Activated CD4-positive, alpha-beta memory T cell treated with anti-CD3 and anti-CD28 coated beads for 36 hours (primary cell): ENCODE data around the gene UQCRC1. TPM values are rescaled to one million over a fixed set of nuclear protein-coding genes. Genes with fewer than 3 reads are reported as not detected.

Source experiments
- CTCF ChIA-PET: fragments of 350-600 bp; sonication (Branson Sonifier 250); formaldehyde crosslinking; loops from one replicate; lab custom pipeline; 2021; ENCODE audit warnings: antibody characterized with exemption, inconsistent platforms; lab: Charles Lee
- POLR2A ChIA-PET: fragments of 350-600 bp; sonication (Branson Sonifier 250); formaldehyde crosslinking; loops from one replicate; lab custom pipeline; 2021; ENCODE audit warnings: antibody characterized with exemption; lab: Charles Lee
- DNase-seq: peaks from one replicate; pipeline ENCODE4 v3.0.0-alpha.2; 2020
- H3K27ac Mint-ChIP-seq: one replicate; pipeline ENCODE4 v1.8.0; 2021; ENCODE audit warnings: mixed read lengths
- H3K27me3 Mint-ChIP-seq: one replicate; pipeline ENCODE4 v1.8.0; 2021; ENCODE audit warnings: mixed read lengths
- H3K36me3 Mint-ChIP-seq: one replicate; pipeline ENCODE4 v1.8.0; 2021; ENCODE audit warnings: mixed read lengths
- H3K4me1 Mint-ChIP-seq: one replicate; pipeline ENCODE4 v1.8.0; 2021; ENCODE audit warnings: low read depth, mixed read lengths
- H3K4me3 Mint-ChIP-seq: one replicate; pipeline ENCODE4 v1.8.0; 2021; ENCODE audit warnings: mild to moderate bottlenecking, mixed read lengths
- H3K9me3 Mint-ChIP-seq: one replicate; pipeline ENCODE4 v1.8.0; 2021; ENCODE audit warnings: mixed read lengths
- intact Hi-C: fragments of 100-400 bp; cut with micrococcal nuclease; formaldehyde crosslinking; loops from one replicate; pipeline ENCODE4 v1.15.1; 2023
- total RNA-seq, 2 experiments: library from RNA; stranded (reverse); gene quantifications; one replicate each; pipeline ENCODE4 v1.2.3, GENCODE V29; 2021

UQCRC1 gene
- total RNA-seq, 2 experiments from 2014 or later, result 251 to 259 TPM

- Mint-ChIP-seq H3K36me3 (no peaks in the 10 kb centered on the region), H3K4me1 (no peaks in the 10 kb centered on the region), H3K4me3 (no peak overlapping the region), H3K9me3 (no peaks in the 10 kb centered on the region), H3K27ac (no peak overlapping the region), H3K27me3 (peaks cover 13% of the 10 kb centered on the region)
- POLR2A ChIA-PET, result no interaction called here
- intact Hi-C loops, result no loop called here
- CTCF ChIA-PET, result no interaction called here
- no peak for DNase-seq
Measured at GRCh38 chr3:48584836-48585235, 24.6 kb downstream of the UQCRC1 start.

DNA sequence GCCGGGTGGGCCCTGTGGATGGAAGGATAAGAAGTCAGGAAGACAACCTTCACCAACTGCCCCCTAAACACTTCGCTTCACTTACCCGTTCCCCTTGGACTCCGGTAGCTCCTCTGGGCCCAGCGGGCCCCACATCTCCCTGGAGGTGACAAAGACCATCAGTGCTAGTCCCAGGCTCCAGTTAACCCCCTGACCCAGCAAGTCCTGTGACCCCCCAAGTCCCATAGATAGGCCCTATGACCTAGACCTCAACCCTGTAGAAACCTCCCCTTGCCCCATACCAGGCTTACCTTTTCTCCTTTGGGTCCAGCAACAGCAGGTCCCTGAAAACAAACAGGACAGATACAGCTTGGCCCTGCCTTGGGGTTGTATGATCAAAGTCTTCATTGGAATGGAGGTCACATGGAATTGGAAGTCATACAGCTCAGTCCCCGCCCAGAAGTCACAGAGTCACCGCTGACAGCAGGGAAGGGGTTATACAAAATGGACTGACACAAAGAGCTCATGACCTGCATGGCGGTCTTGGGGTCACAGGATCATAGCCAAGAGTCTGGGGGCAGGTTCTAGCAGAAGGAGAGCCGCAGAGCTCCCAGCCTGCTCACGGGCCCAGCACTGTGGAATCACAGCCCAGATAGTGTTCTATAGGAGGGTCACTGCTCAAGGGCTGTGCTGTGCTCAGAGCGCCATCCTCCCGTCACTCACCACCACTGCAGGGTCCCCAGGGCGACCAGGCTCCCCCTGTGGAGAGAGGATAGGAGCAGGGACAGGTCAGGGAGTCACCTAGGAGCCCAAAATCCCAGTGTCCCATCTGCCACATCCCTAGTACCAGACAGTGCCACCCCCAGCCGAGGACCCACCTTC is 27.6 kb downstream of the UQCRC1 start:
- ChIA-PET POLR2A (no interaction called here), CTCF (no interaction called here)
- no peak overlapping the region for H3K27ac Mint-ChIP-seq
- peaks cover 2% of the 10 kb centered on the region for H3K27me3 Mint-ChIP-seq
- no peaks in the 10 kb centered on the region for H3K4me1 Mint-ChIP-seq
- H3K9me3 Mint-ChIP-seq, result no peaks in the 10 kb centered on the region
- intact Hi-C loops, result no loop called here
- no peaks in the 10 kb centered on the region for H3K36me3 Mint-ChIP-seq
- no peak overlapping the region for H3K4me3 Mint-ChIP-seq
- no peak for DNase-seq

DNA sequence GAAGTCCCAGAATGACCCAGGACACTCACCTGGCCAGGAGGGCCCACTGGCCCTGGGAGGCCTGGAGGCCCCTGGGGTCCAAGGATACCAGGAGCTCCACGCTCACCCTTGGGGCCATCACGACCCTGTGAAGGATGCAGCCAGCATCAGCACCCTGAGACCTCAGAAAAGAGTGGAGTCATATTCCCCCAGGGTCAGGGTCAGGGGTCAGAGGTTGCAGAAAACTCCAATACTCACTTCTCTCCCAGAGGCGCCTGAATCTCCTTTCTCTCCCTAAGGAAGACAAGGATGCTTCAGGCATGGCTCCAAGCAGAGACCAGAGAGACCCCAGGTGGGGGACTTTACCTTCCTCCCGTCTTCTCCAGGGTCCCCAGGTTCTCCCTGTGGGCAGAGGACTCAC is 32.8 kb downstream of the UQCRC1 start:
- no peak for DNase-seq
- no peaks in the 10 kb centered on the region for H3K27me3 Mint-ChIP-seq
- intact Hi-C loops, result no loop called here
- POLR2A ChIA-PET, result no interaction called here
- no peak overlapping the region for H3K4me3 Mint-ChIP-seq
- H3K36me3 Mint-ChIP-seq, result no peaks in the 10 kb centered on the region
- CTCF ChIA-PET, result interaction anchor here (1.8 kb wide), 1 partner anchor 140 kb away, joined by 4 read pairs; no protein-coding TSS in a partner anchor
- H3K4me1 Mint-ChIP-seq, result no peaks in the 10 kb centered on the region
- no peak overlapping the region for H3K27ac Mint-ChIP-seq
- no peaks in the 10 kb centered on the region for H3K9me3 Mint-ChIP-seq

DNA sequence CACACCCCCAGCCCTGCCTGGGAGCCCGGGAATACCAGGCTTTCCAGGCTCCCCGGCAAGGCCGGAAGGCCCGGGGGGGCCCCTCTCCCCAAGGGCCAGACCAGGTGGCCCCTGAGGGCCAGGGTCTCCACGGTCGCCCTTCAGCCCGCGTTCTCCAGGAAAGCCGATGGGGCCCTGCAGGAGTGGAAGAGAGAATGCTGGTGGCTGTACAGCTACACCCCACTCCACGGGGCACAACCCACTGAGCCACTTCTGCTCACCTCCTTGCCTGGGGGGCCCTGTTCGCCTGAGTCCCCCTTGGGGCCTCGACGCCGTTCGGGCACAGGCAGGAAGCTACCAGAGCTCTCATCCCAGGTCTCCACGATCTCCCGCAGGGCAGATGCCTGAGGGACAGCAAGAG is 34.1 kb downstream of the UQCRC1 start:
- CTCF ChIA-PET, result no interaction called here

GRCh38 chr3:48573973-48574585 is 35.4 kb downstream of the UQCRC1 start:
- Mint-ChIP-seq H3K36me3 (no peaks in the 10 kb centered on the region), H3K4me1 (no peaks in the 10 kb centered on the region), H3K27me3 (no peaks in the 10 kb centered on the region), H3K9me3 (no peaks in the 10 kb centered on the region), H3K4me3 (no peak overlapping the region), H3K27ac (no peak overlapping the region)
- ChIA-PET POLR2A (no interaction called here), CTCF (interaction anchor here (0.8 kb wide), 1 partner anchor 174 kb away, joined by 3 read pairs; no protein-coding TSS in a partner anchor)
- no peak for DNase-seq
- intact Hi-C loops, result no loop called here

More for the DNA sequence above, 34.1 kb downstream of the UQCRC1 start:
- no peaks in the 10 kb centered on the region for H3K9me3 Mint-ChIP-seq
- H3K4me1 Mint-ChIP-seq, result no peaks in the 10 kb centered on the region
- POLR2A ChIA-PET, result no interaction called here
- intact Hi-C loops, result no loop called here
- H3K4me3 Mint-ChIP-seq, result no peak overlapping the region
- no peak for DNase-seq
- no peaks in the 10 kb centered on the region for H3K36me3 Mint-ChIP-seq
- no peak overlapping the region for H3K27ac Mint-ChIP-seq
- H3K27me3 Mint-ChIP-seq, result no peaks in the 10 kb centered on the region

- Mint-ChIP-seq H3K4me3 (no peak overlapping the region), H3K4me1 (no peaks in the 10 kb centered on the region), H3K27ac (no peak overlapping the region), H3K27me3 (no peaks in the 10 kb centered on the region), H3K36me3 (no peaks in the 10 kb centered on the region), H3K9me3 (no peaks in the 10 kb centered on the region)
- CTCF ChIA-PET, result no interaction called here
- POLR2A ChIA-PET, result no interaction called here
- intact Hi-C loops, result no loop called here
- no peak for DNase-seq
Measured at GRCh38 chr3:48572517-48572916, 36.9 kb downstream of the UQCRC1 start.

DNA sequence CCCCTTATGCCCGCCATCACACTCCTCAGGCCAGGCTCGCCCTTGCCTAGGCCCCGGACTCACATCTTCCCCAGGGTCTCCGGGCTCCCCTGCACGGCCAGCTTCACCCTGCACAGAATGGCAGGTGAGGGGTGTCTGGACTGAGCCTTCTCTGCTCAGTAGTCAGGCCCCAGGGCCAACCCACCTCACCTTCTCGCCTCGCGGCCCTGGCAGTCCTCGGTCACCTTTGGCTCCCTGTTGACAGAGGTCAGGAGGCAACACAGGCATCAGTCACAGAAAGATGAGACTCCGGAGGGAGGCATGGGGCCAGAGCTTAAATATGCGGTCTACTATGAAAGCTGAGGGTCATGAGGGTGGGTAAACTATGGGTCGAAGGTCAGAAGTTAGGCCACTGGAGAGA is 37.5 kb downstream of the UQCRC1 start:
- H3K9me3 Mint-ChIP-seq, result no peaks in the 10 kb centered on the region
- intact Hi-C loops, result no loop called here
- no peaks in the 10 kb centered on the region for H3K36me3 Mint-ChIP-seq
- no peak overlapping the region for H3K4me3 Mint-ChIP-seq
- H3K27ac Mint-ChIP-seq, result no peak overlapping the region
- CTCF ChIA-PET, result no interaction called here
- H3K4me1 Mint-ChIP-seq, result no peaks in the 10 kb centered on the region
- H3K27me3 Mint-ChIP-seq, result no peaks in the 10 kb centered on the region
- no peak for DNase-seq
- POLR2A ChIA-PET, result no interaction called here

- H3K27ac Mint-ChIP-seq, result no peak overlapping the region
- no peaks in the 10 kb centered on the region for H3K36me3 Mint-ChIP-seq
- peaks cover 3% of the 10 kb centered on the region for H3K4me1 Mint-ChIP-seq
- ChIA-PET CTCF (interaction anchor here (0.6 kb wide), 1 partner anchor 22 kb away, joined by 3 read pairs; no protein-coding TSS in a partner anchor), POLR2A (no interaction called here)
- no peaks in the 10 kb centered on the region for H3K9me3 Mint-ChIP-seq
- H3K27me3 Mint-ChIP-seq, result no peaks in the 10 kb centered on the region
- intact Hi-C loops, result no loop called here
- DNase-seq, result no peak
- no peak overlapping the region for H3K4me3 Mint-ChIP-seq
Measured at GRCh38 chr3:48569808-48570450, 39.5 kb downstream of the UQCRC1 start.

- ChIA-PET POLR2A (no interaction called here), CTCF (interaction anchor here (0.6 kb wide), 1 partner anchor 22 kb away, joined by 3 read pairs; no protein-coding TSS in a partner anchor)
- Mint-ChIP-seq H3K4me3 (no peak overlapping the region), H3K27me3 (no peaks in the 10 kb centered on the region), H3K4me1 (peaks cover 3% of the 10 kb centered on the region), H3K9me3 (no peaks in the 10 kb centered on the region), H3K27ac (no peak overlapping the region), H3K36me3 (no peaks in the 10 kb centered on the region)
- no peak for DNase-seq
- intact Hi-C loops, result no loop called here
Measured at GRCh38 chr3:48569400-48569799, 40.0 kb downstream of the UQCRC1 start.

GRCh38 chr3:48568476-48568875 is 41.0 kb downstream of the UQCRC1 start:
- no peak overlapping the region for H3K27ac Mint-ChIP-seq
- ChIA-PET CTCF (no interaction called here), POLR2A (no interaction called here)

DNA sequence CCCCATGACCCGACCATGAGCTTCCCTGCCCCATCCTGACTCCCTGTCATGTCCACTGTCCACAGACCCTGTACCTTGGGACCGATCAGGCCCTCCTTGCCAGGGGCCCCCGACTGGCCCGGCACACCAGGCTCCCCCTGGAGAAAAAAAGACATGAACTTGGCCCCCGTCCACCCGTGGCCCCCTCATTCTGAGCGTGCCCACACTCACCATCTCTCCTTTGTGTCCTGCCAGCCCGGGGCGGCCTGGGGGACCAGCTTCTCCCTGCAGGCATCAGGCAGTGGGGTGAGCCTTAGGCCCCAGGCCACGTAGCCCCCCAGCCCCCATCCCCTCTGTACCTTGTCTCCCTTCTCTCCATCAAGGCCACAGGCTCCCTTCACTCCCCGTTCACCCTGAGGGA is 41.9 kb downstream of the UQCRC1 start:
- intact Hi-C loops, result no loop called here
- Mint-ChIP-seq H3K4me1 (peaks cover 3% of the 10 kb centered on the region), H3K36me3 (no peaks in the 10 kb centered on the region), H3K9me3 (no peaks in the 10 kb centered on the region), H3K27me3 (no peaks in the 10 kb centered on the region), H3K4me3 (no peak overlapping the region), H3K27ac (no peak overlapping the region)
- DNase-seq, result no peak
- ChIA-PET POLR2A (no interaction called here), CTCF (no interaction called here)

More at GRCh38 chr3:48568476-48568875, 41.0 kb downstream of the UQCRC1 start:
- H3K9me3 Mint-ChIP-seq, result no peaks in the 10 kb centered on the region
- DNase-seq, result no peak
- no peaks in the 10 kb centered on the region for H3K27me3 Mint-ChIP-seq
- intact Hi-C loops, result no loop called here
- no peaks in the 10 kb centered on the region for H3K36me3 Mint-ChIP-seq
- H3K4me3 Mint-ChIP-seq, result no peak overlapping the region
- H3K4me1 Mint-ChIP-seq, result peaks cover 3% of the 10 kb centered on the region

DNA sequence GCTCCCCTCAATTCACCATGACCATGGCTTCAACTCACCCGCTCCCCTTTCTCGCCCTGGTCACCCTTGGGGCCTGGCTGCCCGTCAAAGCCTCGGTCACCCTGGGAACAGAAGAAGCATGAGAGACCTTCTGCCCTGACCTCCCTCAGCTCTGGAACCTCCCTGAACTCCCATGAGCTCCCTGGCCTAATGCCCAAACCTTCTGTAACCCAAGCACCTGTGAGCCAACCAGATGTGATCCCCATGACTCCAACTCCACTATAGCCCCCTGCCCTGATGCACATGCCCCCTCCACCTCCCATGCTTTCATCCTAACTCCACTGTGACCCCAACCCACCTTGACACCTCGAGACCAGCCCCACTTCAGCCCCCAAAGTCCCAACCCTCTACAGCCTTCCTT is 42.4 kb downstream of the UQCRC1 start:
- H3K27me3 Mint-ChIP-seq, result no peaks in the 10 kb centered on the region
- intact Hi-C loops, result no loop called here
- no peaks in the 10 kb centered on the region for H3K36me3 Mint-ChIP-seq
- H3K9me3 Mint-ChIP-seq, result no peaks in the 10 kb centered on the region
- H3K4me1 Mint-ChIP-seq, result peaks cover 3% of the 10 kb centered on the region
- no peak overlapping the region for H3K4me3 Mint-ChIP-seq
- CTCF ChIA-PET, result no interaction called here
- no peak for DNase-seq
- POLR2A ChIA-PET, result no interaction called here
- H3K27ac Mint-ChIP-seq, result no peak overlapping the region
